HG03060 (cell line): Measurements from ENCODE around the gene IFI27L1.
"Not testable (repeated sequence)": the region's sequence is repeated elsewhere in the genome, so short reads cannot be mapped to it uniquely, and the experiment has no call there.

Source experiments
- ATAC-seq: cut with Tn5 transposase; IDR thresholded peaks from one replicate; pipeline ENCODE4 v1.9.1; 2021; ENCODE audit warnings: low read depth, moderate number of reproducible peaks; ENCODE audit not compliant: unreplicated experiment

The IFI27L1 gene

DNA sequence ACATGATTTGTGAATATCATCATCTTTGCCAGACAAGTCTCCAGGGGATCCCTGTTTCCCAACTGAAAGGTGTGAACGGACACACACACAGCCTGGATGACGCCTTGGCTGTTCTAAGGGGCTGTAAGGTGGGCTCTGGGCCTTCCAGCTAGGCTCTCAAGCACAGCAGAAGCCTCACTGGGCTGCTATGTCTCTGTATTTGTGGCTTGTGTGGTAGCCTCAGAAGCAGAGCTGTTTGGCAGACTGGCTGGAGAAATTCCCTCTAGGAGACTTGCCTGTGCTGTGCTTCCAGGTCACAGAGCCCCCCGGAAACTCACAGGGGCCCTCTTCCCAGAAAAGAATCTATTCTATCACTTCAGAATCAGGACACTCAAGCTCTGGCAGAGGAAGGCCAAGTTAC, 33.5 kb upstream of the IFI27L1 start:
- ATAC-seq: no peak

DNA sequence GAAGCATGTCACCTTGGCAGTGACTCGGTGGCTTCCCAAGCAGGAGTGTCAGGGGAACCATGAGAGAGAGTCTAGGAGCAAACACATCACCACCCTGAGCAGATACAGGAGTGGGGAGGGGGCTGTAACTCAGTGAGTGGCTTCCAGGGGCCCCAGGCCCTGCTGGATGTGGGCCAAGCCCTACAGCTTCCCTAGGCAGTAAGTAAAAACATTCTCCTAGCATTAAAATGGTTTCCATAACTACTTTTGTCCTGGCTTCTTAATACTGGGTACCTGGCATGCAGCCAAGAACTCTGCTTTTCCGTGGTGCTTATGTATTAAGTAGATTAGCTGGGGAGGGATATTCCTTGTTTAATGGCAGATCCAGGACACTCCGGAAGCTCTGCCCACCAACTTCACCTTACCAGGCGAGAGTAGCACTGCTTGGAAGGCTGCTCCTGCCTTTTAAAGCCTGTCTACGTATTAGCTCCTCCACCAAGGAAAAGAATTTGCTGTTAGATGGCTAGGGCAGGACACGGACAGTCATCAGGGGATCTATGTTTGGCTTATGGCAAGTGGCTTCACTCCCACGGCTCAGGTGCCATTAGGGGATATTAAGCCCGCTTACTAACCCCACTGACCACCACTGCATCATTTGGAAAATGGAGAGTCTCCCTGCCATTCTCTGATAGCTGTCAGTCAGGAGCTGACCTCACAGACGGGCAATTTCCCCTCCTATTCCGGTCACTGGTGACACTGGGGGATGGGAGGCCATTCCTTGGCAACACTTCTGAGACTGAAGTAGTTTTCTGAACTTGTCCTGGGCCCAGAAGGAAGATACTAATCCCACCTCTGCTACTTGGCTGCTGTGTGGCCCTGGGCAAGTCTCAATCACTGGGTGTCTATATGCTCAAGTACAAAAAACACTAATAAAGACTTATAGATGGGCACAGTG, 32.2 kb upstream of the IFI27L1 start:
- ATAC-seq: no peak

DNA sequence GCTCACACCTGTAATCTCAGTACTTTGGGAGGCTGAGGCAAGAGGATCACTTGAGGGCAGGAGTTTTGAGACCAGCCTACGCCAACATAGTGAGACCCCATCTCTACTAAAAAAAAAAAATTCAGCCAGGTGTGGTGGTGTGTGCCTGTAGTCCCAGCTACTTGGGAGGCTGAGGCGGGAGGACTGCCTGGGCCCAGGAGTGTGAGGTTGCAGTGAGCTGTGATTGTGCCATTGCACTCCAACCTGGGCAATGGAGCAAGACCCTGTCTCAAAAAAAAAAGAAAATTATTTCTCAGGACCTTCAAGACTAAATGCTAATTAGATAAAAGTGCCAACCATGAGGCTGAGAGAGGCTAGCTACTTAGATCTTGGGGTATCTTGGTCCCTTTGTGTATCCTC, 31.5 kb upstream of the IFI27L1 start:
- ATAC-seq: no peak

DNA sequence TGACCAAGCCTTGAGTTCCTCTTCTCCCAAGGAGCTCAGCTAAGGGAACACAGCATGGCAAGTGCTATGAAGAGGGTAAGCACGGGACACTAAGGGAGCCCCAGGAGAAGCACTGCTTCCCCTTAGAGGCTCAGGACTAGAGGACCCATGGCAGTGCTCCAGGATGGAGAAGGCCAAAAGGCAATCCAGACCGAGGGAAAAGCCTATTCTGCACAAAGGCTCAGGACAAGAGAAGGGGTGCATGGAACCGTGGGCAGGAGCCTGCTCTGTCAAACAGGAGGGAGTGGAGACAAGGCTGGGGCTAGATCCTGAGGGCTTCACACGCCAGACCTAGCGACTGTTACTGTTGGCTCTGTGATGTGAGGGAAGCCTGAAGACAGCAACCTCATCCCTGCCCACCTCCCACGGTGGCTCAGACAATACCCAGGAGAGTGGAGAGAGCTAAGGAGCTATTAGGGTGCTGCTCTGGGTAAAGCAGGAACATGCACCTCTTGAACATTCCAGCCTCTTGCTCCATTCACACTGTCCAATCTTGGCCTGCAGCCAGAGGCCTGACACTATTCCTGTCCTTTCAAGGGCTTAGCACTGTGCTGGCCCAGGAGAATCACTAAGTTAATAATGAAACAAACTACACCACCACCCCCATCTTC, 30.8 kb upstream of the IFI27L1 start:
- no peak for ATAC-seq

DNA sequence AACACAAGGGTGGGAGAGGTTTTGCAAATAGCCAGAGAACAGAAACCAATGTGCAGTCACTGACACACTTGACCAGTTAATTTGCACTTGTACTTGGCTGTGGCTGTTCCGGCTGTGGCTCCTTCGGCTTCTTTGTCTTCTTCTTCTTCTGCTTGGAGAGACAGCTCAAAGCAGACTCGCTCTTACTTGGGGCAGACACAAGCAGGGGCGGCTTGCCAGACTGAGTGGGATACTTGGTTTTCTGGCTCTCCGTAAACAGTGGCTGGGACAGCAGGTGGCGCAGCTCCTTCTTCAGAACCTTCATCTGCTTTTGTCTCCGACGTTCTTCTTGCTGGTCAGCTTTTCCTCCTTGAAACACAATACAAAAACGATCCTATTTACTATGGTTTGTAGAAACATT, 30.0 kb upstream of the IFI27L1 start:
- no peak for ATAC-seq

- ATAC-seq: no peak
Observed at GRCh38 chr14:94051779-94052178, 29.3 kb upstream of the IFI27L1 start.

GRCh38 chr14:94052199-94052598, 28.9 kb upstream of the IFI27L1 start:
- no peak for ATAC-seq

GRCh38 chr14:94052662-94053061, 28.4 kb upstream of the IFI27L1 start:
- ATAC-seq: no peak

DNA sequence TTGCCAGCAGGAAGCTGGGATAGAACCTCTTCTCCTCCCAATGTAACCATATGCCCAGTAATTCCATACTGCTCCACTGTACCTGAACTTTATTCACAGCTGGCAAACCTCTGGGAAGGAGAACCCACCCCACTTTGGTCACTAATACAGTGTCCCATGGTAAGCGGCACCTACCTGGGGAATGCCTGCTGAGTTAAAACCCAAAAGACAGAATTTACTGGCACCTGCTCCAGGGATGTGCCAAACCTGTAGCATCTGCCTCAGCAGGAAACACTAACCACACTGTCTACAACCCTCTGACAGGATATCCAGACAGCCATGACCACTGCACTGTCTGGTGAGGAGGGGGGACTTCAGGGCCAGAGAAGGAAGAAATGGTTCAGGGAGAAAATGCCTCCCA, 26.7 kb upstream of the IFI27L1 start:
- no peak for ATAC-seq

GRCh38 chr14:94054936-94055335, 26.2 kb upstream of the IFI27L1 start:
- ATAC-seq: no peak

DNA sequence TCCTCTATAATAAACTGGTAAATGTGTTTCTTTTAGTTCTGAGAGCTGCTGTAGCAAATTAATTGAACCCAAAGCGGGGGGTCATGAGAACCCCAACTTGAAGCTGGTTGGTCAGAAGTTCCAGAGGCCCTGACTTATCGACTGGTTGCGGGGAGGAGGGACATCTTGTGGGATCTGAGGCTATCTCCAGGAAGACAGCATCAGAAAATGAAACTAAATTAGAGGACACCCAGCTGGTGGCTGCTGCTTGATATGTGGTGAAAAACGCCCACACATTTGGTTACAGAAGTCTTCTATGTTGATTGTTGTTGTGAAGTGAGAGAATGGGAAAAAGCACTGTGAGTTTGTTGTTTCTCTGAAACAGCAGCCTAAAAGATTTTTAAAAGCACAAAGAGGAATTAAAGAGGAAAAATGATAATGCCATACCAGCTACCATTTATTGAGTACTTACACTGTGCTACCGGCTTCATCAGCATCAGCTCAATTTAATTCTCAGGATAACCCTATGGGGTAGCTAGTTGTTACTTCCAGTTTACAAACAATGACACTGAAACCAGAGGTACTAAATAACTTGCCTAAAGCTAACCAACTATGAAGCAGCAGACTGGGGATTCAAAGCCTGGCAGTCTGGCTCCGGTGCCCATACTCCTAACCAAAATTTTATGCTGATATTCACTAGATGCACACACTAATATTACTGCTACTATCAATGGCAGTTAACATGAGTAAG, 24.4 kb upstream of the IFI27L1 start:
- ATAC-seq: peak; percentile 65

DNA sequence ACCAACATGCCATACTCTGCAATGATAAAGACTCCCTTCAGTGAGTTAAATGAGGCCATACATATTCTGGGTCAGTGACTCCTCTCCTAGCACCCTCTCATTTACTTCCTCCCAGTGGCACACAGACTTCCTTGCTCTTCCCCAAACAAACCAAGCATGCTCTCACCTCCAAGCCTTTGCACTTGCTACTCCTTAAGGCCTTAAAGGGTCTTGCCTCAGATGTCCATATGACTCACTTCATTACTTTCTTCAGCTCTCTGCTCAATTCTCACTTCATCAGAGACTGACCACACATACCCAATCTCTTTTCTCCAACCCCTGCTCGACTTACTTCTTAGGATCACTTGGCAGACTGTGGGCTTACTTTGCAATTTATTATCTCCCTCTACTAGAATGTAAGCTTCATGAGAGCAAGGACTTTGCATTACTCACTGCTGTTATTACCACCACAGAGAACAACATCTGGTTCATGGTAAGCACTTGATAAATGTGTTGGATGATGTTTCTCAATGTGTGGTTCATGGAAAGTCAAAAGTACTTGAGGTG, 22.9 kb upstream of the IFI27L1 start:
- ATAC-seq: no peak

DNA sequence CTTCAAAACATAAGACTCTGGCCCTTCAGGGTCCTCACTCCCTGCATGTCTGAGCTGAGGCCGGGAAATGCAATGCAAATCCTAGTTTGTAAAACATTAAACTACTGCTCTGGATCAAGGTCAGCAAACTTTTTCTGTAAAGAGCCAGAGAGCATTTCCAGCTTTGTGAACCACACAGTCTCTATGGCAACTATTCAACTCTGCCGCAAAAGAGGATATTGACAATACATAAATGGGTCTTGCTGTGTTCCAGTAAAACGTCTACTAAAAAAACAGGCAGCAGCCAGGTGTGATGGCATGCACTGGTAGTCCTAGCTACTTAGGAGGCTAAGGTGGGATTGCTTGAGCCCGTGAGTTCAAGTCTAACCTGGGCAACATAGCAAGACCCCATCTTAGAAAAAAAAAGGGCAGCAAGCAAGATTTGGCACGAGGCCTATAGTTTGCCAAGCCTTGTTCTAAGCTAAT, 22.4 kb upstream of the IFI27L1 start:
- ATAC-seq: no peak

GRCh38 chr14:94059998-94060397, 21.1 kb upstream of the IFI27L1 start:
- ATAC-seq: no peak

- no peak for ATAC-seq
Observed at GRCh38 chr14:94062344-94062940, 18.7 kb upstream of the IFI27L1 start.

DNA sequence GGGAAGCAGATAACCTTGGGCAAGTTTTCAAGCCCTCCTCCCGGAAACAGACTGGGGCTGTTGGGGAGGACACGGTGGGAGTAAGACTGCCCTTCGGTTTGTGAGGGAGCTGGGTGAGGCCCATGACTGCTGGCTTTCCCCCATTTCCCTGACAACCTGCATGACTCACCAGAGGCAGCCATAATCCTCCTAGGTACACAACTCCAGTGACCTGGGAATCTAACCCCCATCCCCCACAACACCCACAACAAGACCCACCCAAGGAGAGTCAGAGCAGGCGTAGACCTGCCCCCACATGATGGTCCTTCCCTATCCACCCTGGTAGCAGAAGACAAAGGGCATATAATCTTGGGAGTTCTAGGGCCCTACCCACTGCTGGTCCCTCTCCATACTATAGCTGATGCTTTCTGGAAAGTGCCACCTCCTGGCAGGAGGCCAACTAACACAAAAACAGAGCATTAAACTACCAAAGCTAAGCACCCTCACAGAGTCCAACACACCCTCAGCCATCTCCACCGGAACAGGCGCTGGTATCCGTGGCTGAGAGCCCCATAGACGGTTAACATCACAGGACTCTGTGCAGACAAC, 14.9 kb upstream of the IFI27L1 start:
- no peak for ATAC-seq

DNA sequence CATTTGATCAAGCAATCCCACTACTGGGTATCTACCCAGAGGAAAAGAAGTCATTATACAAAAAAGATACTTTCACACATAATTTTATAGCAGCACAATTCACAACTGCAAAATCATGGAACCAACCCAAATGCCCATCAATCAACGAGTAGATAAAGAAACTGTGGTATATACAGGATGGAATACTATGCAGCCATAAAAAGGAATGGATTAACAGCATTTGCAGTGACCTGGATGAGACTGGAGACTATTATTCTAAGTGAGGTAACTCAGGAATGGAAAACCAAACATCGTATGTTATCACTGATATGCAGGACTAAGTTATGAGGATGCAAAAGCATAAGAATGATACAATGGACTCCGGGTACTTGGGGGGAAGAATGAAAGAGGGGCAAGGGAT, 9.0 kb upstream of the IFI27L1 start:
- ATAC-seq: not testable (repeated sequence)

GRCh38 chr14:94074534-94074933, 6.6 kb upstream of the IFI27L1 start:
- no peak for ATAC-seq

GRCh38 chr14:94075008-94075407, 6.1 kb upstream of the IFI27L1 start:
- ATAC-seq: no peak
